ENCODE measurements around the gene ELOVL3.

GRCh38 chr10:102261842-102262241, 35.7 kb downstream of the ELOVL3 start:
- TF ChIP-seq, protein P1, sequence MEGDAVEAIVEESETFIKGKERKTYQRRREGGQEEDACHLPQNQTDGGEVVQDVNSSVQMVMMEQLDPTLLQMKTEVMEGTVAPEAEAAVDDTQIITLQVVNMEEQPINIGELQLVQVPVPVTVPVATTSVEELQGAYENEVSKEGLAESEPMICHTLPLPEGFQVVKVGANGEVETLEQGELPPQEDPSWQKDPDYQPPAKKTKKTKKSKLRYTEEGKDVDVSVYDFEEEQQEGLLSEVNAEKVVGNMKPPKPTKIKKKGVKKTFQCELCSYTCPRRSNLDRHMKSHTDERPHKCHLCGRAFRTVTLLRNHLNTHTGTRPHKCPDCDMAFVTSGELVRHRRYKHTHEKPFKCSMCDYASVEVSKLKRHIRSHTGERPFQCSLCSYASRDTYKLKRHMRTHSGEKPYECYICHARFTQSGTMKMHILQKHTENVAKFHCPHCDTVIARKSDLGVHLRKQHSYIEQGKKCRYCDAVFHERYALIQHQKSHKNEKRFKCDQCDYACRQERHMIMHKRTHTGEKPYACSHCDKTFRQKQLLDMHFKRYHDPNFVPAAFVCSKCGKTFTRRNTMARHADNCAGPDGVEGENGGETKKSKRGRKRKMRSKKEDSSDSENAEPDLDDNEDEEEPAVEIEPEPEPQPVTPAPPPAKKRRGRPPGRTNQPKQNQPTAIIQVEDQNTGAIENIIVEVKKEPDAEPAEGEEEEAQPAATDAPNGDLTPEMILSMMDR (IDR thresholded peaks at IDR 0.05): no peak
- no peak for TF ChIP-seq POLR2A (IDR thresholded peaks at IDR 0.05)
